AG10803 (cell line): ENCODE measurements around the gene ZBTB7A.

Experiments
- DNase-seq: peaks from one replicate; pipeline ENCODE4 v3.0.0; 2010; ENCODE audit warnings: low read depth
- H3K4me3 ChIP-seq: 2 replicates; pipeline ENCODE4 v1.5.1; 2011; ENCODE audit warnings: mild to moderate bottlenecking, low read length, control low read depth
- CTCF ChIP-seq: conservative IDR thresholded peaks from 2 replicates; pipeline ENCODE4 v1.5.1; 2011; ENCODE audit warnings: mild to moderate bottlenecking, low read length, control low read depth, inconsistent platforms

ZBTB7A gene

DNA sequence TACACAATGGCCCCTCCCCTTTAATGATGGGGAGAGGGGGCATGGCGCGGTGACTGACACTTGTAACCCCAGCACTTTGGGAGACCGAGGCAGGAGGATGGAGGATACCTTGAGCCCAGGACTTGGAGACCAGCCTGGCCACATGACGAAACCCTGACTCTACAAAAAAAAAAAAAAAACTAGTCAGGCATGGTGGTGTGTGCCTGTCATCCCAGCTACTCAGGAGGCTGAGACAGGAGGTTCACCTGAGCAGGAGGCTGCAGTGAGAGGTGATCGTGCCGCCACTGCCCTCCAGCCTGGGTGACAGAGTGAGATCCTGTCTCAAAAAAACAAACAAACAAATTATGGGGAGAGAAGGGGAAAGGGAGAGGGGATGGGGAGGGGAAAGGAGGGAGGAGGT, 13.8 kb upstream of the ZBTB7A start:
- no peak overlapping the region for H3K4me3 ChIP-seq
- no peak for DNase-seq
- TF ChIP-seq CTCF = no peak

GRCh38 chr19:4077800-4078684, 11.3 kb upstream of the ZBTB7A start:
- peak; percentile 34 for DNase-seq
- no peak for TF ChIP-seq CTCF
- peak overlapping the region; percentile 63 for H3K4me3 ChIP-seq

DNA sequence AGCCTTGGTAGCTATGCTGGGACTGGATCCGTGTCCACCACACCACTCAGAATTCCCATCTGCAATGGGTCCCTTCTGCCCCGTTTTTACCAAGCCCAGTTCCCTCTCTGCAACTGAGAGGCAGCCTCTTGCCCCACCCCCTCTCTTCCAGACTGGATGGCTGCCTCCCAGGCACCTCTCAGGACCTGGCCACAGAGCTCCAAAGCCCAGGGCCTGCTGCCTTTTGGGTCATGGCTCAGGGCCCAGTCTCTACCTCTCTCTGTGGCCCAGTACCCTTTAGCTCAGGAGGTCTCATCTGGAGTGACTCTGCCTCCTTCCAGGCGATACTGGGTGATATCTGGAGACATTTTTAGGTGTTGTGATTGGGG, 10.3 kb upstream of the ZBTB7A start:
- DNase-seq = no peak
- H3K4me3 ChIP-seq = no peak overlapping the region
- TF ChIP-seq CTCF = no peak

- no peak for TF ChIP-seq CTCF
- no peak for DNase-seq
- no peak overlapping the region for H3K4me3 ChIP-seq
Observed at GRCh38 chr19:4075373-4075772, 8.7 kb upstream of the ZBTB7A start.

- no peak for DNase-seq
- no peak for TF ChIP-seq CTCF
- H3K4me3 ChIP-seq = no peak overlapping the region
Observed at GRCh38 chr19:4071610-4072009, 4.9 kb upstream of the ZBTB7A start.

DNA sequence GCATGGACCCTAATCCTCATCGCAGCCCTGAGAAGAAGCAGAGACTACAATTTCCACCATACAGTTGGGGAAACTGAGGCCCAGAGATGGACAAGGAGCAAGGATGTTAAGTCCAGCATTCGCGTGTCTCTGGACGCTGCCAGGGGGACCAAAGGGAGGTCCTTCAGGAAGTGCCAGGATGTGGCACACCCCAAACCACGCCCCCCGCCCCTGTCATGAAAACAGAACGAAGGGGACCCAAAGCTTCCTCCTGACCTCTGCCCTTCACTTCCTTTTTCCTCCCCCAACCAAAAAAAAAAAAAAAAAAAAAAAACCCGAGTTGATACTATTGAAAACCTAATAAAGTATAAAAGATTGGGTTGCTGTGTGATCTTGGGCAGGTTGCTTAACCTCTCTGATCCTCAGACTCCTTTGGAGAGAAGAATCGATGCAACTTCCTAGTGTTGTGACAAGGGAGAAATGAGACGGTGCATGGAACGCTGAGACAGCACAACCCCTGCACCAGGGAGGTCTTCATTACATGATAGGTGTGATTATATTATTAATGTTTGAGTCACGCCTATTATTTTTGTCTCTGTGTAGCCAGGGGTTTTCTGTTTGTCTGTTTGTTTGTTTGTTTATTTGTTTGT, 2.7 kb upstream of the ZBTB7A start:
- no peak overlapping the region for H3K4me3 ChIP-seq
- no peak for TF ChIP-seq CTCF
- no peak for DNase-seq
